Raji (cell line): ENCODE data around the gene BID.

Source experiments
- POLR2A ChIP-seq: IDR thresholded peaks from 2 replicates; pipeline ENCODE4 v1.6.1; 2011; ENCODE audit warnings: low read depth, low read length, control low read depth; ENCODE audit not compliant: insufficient read depth

BID gene

DNA sequence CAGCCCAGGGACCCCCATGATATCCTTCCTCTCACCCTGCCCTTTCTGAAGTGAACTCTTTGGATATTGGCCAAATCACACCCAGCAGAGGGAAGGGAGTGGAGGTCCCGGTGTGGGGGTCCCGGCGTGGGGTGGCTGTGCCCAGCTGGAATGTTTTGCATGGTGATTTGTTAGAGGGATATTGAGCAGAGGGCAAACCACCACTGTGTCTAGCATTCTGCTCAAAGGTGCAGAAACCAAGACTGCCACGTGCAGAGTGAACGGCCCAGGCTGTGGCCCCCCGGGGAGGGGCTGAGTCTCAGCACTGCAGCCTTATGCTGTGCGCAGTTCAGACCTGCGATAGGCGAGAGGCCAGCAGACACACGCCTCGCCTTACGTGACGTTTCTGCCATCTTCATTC, 7.9 kb upstream of the BID start:
- no peak for TF ChIP-seq POLR2A

DNA sequence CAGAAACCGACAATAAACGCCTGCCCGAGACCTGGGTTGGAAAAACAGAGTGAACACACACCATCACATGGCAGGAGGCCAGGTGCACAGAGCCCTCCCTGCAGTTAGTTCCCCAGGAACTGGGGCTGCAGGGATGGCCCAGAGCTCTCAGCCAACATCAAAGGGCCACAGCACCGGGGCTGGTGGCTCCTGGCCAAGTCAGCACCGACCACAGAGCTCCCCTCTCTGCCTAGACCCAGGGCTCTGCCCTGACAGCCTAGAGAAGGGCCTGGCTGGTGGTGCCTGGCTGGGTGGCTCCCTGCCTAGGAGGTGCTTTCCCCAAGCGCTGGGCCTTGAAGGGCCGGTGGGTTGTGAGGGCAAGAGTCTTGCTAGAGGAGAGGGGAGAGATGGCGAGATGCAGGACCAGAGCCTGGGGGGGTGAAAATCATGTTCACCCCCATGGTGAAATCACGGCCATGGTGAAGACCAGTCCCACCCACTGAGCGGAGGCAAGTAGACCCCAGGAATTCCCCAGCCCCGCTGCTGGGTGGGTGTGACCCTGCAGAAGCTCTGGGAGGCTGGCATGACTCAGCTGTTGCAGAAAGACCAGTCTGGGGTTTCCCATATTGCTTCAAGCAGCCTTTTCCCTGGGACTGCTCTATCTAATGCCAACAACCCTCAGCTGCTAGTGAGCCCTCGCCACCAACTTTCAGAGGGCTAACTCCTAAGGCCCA, 7.2 kb upstream of the BID start:
- TF ChIP-seq POLR2A = no peak

DNA sequence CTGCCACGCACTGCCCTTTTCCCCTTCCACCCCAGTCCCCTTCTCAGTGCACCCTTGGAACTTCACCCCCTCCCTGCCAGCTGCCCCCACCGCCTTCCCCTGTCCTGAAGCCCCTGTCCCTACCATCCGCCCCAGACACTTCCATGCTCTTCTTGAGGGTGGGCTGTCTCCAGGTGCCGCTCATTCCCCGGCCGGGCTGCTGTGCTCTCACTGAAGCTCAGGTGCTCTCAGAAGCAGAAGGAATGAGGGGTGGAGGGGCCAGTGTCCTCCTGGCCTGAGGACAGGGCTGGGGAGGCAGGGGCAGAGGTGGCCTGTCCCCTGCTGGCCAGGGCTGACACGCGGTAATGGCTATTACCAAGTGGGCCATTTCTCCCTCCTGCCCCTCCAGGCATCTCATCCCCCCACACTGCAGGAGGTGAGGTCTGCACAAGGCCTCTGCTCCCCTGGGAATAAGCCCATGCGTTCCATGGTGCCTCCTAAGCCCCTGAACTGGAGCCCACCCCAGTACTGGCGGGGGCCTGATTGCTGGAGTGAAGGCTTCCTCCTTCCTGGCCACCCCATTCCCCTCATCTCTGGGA, 6.6 kb upstream of the BID start:
- TF ChIP-seq POLR2A = no peak

DNA sequence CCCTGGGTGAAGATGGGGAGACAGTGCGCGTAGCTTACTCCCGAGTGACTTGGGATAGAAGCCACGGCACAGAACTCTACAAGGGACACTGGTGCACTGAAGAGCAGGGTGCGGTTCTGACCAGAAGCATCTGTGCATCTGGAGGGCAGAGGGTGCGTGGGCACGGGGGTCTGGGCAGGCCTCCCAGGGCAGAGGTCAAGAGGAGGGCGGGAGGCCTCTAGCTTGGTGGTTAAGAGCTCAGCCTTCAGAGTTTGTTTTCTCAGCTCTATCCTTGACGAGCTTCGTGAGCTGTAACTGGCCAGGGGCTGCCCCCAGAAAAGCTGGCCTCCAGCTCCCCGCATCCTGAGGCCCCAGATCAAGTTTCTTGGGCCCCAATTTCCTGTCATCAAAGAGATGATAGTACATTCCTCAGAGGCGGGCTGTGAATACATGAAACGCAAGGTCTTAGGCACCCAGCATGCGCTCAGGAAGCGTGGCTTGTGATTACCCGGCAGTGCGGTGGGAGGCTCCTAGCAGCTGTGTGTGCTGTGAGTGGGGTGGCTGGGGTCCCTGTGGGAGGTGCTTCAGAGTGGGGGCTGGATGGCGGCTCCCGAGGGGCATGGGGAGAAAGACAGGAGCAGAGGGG, 6.0 kb upstream of the BID start:
- TF ChIP-seq POLR2A = no peak

DNA sequence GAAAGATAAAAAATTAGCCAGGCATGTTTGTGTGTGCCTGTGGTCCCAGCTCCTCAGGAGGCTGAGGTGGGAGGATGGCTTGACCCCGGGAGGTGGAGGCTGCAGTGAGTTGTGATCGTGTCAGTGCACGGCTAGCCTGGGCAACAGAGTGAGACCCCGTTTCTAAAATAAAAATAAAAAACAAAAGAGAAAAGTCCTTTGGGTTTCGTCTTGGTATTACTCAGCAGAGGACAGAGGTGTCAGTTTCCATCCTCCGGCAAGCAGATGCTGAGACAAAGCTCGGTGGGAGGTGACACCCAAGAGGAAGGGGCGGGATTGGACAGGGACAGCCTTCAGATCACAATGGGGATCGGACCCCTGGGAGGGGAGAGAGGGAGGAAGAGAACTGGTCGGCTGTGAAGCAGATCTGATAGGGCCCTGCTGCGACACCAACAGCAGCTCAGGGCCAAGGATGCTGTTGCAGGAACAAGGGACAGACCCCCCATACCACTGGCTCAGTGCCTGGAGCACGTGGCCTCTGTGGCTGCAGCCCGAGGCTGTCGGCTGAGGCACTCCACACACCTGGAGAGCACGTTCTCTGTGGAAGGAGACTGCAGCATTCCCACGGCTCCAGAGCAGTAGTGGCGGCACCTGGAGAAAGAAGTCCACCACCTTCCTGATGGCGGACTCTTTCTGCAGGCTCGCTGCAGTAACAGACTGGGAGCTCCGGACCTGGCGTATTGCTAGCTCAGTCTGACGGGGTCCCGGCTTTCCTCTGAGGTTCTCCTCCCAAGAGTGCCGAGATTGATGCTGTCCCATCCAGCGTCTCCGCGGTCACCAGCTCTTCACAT, 5.2 kb upstream of the BID start:
- TF ChIP-seq POLR2A = no peak

DNA sequence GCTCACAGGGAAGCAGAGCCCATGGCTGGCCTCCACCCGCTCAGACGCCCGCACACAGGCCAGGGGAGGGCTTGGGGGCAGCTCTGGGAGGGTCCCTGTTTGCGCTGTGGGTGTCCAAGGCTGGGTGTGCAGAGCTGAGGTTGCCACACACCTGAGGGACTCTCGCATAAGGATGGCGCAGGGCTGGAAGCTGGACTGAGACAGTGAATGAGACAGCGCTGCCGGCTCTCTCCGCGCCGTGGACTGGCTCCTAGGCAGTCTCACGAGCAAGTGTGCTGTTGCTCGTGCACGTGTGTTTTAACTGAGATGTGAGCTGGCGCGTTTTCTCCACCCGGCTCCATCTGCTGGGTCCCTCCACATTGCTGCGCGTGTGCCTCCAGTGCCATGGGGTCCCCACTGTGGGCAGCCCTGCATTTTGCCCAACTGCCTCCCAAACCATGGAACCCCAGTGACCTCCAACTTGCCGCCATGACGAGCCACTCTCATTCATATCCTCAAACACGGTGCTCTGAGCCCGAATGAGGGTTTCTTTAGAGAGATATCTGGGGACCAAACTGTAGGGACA, 4.2 kb upstream of the BID start:
- no peak for TF ChIP-seq POLR2A

DNA sequence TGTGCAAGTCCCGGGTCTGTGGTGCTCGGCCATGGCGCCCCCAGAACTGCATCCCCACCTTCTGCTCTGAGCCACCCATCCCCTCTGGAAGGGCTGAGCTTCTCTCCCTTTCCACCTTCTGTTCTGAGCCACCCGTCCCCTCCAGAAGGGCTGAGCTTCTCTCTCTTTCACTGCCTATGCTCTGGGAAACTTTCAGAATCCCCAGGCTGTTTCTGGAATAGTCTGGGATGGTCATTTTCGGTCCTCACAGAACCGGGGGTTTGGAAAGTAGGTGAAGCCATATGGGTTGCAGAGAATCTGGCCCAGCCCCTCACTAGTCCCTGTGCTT, 3.4 kb upstream of the BID start:
- TF ChIP-seq POLR2A = no peak

DNA sequence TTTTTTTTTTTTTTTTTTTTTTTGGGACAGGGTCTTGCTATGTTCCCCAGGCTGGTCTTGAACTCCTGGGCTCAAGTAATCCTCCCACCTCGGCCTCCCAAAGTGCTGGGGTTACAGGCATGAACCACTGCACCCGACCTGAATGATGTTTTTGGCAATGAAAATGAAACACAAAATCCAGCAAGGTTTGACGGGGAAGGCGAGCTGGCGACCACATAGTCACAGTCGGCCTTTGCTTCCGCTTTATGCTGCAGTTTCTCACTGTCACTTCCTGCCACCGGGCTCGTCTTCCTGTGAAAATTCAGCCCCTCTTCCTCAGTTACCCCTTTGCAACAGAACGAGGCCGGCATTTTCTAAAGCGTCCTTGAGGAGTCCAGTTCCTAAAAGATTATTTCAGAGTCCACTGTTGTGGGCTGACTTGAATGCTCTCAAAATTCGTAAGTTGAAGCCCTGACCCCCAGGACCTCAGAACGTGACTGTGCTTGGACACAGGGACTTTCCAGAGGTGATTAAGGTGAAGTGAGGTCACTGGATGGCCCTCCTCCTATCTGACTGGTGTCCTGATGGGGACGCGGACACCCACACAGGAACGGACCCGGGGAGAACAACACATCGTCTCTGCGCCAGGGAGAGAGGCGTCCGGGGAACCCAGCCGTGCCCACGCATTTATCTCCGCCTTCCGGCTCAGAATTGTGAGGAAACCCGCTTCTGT, 2.9 kb upstream of the BID start:
- TF ChIP-seq POLR2A = peak; percentile 73

DNA sequence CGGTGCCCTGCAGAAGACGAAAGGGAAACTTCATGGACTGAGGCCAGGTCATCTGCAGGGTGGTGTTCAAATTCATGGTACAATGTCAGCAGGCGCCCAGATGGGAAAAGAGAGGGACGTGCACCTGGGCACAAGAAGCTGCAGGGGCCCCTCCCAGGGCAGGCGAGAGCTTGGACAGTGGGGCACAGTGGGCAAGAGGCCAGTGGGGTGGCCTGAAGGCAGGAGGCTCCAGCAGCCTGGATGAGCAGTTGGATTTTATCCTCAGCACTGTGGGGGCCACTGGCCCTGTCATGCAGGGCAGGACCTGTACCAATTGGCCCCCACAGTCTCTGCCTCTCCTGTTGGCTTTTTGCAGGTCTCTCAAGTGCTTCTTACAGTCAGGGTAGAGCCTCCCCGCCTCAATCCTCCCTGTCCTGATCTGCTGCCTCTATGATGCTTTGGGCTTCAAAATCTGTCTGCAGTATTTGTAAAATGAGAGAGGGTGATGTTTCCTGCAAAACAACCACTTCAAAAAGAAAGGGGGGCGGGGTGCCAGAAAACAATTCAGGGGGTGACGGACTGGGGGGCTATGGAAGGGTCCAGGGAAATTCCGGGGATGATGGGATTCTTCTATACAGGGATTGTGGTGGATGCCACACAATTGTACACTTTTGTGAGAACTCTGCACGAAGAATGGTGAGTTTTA, 1.7 kb upstream of the BID start:
- TF ChIP-seq POLR2A = no peak

DNA sequence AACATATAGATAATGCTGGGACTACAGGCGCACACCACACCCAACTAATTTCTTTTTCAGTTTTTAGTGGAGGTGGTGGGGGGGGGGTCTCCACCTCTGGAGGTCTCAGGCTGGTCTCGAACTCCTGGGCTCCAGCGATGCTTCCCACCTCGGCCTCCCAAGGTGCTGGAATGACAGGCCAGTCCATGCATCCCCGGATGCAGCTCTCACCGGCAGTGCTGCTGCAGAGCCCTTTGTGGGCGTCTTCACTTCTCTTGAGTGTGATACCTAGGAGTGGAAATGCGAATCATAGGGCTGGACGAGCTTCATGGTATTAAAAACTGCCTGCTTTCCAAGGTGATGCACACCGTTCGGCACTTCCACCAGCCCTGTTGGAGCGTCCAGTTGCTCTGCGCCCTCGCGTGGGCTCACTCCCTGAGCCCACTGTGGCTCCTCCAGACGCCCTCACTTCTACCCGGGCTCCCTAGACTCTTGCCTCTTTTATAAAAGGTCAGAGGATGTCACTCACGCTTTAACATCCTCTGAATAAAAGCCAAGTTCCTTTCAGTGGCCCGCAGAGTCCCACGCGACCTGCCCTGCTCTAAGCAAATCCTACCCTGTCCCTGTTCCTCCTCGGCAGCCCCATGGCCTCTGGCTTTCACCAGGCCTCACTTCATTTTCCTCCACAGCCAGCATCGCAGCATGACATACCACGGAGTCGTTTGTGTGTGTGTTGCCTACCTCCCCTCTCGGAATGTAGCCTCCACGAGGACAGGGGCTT, 837 bp upstream of the BID start:
- no peak for TF ChIP-seq POLR2A

DNA sequence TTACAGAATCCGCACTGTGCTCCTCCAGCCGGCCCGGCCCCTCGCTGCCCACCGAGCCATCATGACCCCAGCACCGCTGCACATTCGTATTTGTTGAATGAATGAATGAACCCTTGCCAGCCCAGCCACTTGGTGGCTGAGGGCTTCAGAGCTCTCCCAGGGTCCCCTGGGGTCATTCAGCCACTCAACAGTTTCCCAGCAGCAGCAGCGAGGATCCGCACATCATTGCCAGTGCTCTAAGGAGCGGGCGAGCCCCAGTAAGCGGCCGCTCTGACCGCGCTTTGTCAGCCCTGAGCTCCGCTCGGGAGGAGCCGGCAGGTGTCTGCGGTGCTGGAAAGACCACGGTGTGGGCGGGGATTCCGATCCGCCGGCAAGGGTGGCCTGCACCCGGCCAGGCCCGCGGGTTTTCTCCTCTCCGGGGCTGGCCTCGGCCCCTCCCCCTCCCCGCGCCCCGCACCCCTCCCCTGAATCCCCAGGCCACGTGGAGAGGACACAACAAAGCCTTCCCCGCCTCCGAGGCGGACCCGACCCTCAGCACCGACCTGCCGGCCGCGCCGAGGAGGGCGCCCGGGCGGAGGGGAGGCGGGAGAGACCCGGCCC, 563 bp downstream of the BID start:
- no peak; the same call in none of the 2 replicates for TF ChIP-seq POLR2A

DNA sequence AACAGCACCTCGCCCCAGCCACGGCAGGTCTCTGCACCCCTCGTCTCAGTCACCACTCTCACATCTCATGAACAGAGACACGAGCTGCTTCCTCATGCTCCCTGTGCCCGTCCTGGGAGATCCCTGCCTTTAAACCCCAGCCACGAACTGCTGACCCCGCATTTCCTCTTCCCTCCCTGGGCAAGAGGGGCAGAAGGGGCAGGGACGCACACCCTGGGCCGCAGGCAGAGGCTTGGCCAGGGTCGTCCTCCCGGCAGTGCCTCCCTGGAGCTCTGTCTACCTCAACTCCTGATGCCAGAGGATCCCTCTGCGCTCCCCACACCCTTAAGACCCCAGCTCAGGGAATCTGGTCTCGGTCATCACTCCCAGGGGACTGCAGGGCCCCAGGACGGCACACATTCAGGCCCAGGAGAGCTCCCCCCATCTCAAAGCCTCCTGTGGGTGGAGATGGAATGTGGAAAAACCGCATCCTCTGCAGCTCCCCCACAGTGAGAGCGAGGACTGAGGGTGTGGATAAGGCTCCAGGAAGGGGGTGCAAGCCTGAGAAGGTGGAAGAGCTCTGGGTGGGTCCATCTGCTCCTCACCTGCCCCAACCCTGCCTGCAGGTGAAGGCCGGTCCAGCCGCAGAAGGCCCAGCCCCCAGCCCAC, 1.2 kb downstream of the BID start:
- TF ChIP-seq POLR2A = no peak

DNA sequence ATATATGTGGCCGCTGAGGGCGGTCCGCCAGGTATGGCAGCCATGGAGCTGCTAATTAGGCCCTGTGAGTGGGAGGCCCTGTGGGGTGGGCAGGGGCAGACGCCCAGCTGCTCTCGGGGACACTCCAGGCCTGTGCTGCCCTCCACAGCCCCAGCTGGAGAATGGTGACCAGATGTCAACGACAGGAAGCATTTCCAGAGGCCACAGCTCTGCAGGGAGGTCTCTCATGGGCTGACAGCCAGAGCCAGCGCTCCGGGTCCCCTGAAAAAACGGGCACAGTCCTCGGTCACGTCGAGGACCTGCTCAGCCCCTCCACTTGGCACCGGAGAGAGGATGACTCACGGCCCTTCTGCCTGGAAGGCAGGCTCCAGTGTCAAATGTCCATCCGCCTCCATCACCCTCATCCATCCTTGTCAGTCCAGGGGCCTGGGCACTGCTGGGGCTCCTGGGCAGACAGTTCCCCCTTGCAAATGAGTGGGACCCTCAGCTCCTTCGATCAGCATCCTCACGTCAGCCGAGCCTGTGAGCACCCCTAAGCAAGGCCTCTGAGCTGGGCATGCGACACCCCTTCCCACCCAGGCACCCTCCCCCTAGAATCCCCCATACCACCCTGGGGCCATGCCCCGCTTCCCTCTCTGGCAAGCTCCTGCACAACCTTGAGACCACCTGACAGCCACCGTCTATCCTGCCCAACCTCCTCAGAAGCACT, 1.9 kb downstream of the BID start:
- TF ChIP-seq POLR2A = no peak
